Measurements from ENCODE around the gene PDZD2.
"Not testable (repeated sequence)": the region's sequence is repeated elsewhere in the genome, so short reads cannot be mapped to it uniquely, and the experiment has no call there.

The PDZD2 gene

GRCh38 chr5:31638748-31639418 is at the start of gene PDZD2:
TSS of gene PDZD2 (plus strand) at chr5:31639131.
- peak; percentile 42 for TF ChIP-seq CTCF (IDR thresholded peaks at IDR 0.05; ENCODE audit: low read depth, low read length, missing control alignments)
- no peak for DNase-seq (ENCODE audit: extremely low read depth, low read depth)
- peak within 1 kb of the TSS; percentile 45 for H3K4me3 ChIP-seq (replicated peaks; ENCODE audit: low read depth, low read length)

- DNase-seq (ENCODE audit: extremely low read depth, low read depth), result no peak
- TF ChIP-seq CTCF (IDR thresholded peaks at IDR 0.05; ENCODE audit: low read depth, low read length, missing control alignments), result no peak
- H3K4me3 ChIP-seq (replicated peaks; ENCODE audit: low read depth, low read length), result no peak overlapping the region
Observed at GRCh38 chr5:31593665-31594064, 45.3 kb upstream of the PDZD2 start.

GRCh38 chr5:31596354-31596753 is 42.6 kb upstream of the PDZD2 start:
- no peak for TF ChIP-seq CTCF (IDR thresholded peaks at IDR 0.05; ENCODE audit: low read depth, low read length, missing control alignments)

GRCh38 chr5:31598640-31599611 is 40.0 kb upstream of the PDZD2 start:
- no peak overlapping the region for H3K4me3 ChIP-seq (replicated peaks; ENCODE audit: low read depth, low read length)
- TF ChIP-seq CTCF (IDR thresholded peaks at IDR 0.05; ENCODE audit: low read depth, low read length, missing control alignments), result no peak
- no peak for DNase-seq (ENCODE audit: extremely low read depth, low read depth)

More at GRCh38 chr5:31596354-31596753, 42.6 kb upstream of the PDZD2 start:
- H3K4me3 ChIP-seq (replicated peaks; ENCODE audit: low read depth, low read length), result no peak overlapping the region
- no peak for DNase-seq (ENCODE audit: extremely low read depth, low read depth)

DNA sequence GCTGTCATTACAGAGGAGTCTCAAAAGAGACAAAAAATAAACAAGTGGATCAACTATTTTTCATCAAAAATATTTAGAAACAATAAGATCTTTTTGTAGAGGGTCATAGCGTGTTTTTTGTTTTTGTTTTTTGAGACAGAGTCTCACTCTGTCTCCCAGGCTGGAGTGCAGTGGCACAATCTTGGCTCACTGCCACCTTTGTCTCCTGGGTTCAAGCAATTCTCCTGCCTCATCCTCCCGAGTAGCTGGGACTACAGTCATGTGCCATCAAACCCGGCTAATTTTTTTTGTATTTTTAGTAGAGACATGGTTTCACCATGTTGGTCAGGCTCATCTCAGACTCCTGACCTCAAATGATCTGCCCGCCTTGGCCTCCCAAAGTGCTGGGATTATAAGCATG is 36.6 kb upstream of the PDZD2 start:
- not testable (repeated sequence) for DNase-seq (ENCODE audit: extremely low read depth, low read depth); H3K4me3 ChIP-seq (replicated peaks; ENCODE audit: low read depth, low read length)

DNA sequence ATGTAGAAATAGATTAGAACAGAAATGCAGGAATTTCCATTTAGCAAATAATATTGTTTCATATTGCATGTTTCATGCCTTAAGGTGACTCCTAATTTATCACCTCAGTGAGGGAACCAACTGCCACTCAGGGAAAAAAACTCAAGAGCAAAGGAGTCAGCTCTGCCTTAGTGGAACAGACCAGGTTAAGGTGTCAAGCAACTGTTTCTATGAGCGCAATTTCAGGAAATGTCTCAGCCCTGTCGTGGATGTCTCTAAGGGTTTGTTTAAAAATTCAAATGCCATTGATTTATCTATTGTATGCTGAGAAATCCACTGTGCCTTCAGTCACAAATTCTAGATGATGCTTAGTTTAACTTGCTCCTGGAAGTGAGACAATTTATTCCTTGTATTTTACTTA is 34.7 kb upstream of the PDZD2 start:
- H3K4me3 ChIP-seq (replicated peaks; ENCODE audit: low read depth, low read length), result no peak overlapping the region
- no peak for TF ChIP-seq CTCF (IDR thresholded peaks at IDR 0.05; ENCODE audit: low read depth, low read length, missing control alignments)
- no peak for DNase-seq (ENCODE audit: extremely low read depth, low read depth)

DNA sequence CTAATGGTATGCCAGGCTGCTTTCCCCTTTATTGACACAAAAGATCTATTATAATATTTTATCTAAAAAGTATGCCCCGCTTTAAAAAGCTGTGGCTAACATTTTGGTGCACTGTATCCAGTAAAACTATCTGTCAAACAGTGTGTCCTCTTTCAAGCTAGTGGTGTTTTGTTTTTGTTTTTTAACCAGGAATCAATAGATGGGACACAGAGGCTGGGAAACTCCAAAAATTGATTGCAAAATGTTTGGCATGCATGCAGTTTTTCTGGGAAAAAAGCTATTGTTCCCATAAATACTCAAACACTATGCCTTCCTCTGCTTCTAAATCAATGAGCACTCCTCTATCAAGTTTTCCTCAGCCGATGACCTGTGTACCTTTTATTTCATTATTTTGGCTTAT is 34.3 kb upstream of the PDZD2 start:
- H3K4me3 ChIP-seq (replicated peaks; ENCODE audit: low read depth, low read length), result no peak overlapping the region
- no peak for TF ChIP-seq CTCF (IDR thresholded peaks at IDR 0.05; ENCODE audit: low read depth, low read length, missing control alignments)
- DNase-seq (ENCODE audit: extremely low read depth, low read depth), result no peak
